ENCODE data around the gene RHOD. TPM values are rescaled to one million over a fixed set of nuclear protein-coding genes. Genes with fewer than 3 reads are reported as not detected.

Gene RHOD
- total RNA-seq, 1 donor from 2014 or later: not detected

DNA sequence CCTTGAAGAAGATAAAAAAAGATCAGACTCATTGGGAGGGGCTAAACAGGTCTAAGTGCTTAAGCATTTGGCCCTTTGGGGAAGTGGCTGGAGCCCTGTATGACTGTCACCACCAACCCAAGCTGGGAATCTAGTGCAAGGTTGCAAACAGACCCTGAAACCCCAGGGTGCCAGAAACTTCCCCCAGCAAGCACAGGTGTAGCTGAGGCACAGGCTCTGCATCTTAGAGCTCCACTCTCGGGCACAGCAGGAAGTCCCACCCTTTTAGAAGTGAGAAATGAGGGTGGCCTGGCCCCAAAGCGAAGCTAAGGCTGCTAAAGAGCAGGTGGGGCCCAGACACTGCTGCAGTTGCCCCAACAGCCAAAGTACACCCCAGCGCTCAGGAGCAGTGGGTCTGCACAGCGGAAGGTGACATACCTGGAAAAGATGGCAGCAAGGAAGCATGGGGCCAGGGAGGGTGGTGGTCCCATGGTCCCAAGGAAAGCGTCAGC is 56.6 kb downstream of the RHOD start:
- intact Hi-C loops (cut with micrococcal nuclease): loop anchor here (10.0 kb wide), 1 partner anchor 392 kb away; the partner anchor contains the start of genes CDK2AP2 and PITPNM1

DNA sequence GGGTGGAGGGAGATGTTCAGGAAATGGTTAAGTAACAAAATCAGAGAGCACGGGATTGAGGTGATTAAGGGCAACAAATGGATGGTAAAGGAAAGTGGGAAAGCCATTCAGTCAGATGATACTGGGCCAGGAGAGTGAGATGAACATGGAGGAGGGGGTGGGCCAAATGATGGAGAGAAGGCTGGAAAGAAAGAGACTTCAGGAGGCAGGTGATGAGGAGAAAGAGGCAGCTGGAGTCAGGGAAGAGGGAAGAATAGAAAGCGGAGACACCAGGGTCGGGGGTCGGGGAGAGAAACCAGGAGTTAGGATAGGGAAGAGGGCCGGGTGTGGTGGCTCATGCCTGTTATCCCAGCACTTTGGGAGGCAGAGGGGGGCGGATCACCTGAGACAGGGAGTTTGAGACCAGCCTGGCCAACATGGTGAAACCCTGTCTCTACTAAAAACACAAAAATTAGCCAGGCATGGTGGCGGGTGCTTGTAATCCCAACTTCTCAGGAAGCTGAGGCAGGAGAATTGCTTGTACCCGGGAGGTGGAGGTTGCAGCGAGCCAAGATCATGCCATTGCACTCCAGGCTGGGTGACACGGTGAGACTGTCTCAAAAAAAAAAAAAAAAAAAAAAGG is 57.7 kb downstream of the RHOD start:
- intact Hi-C loops (cut with micrococcal nuclease): loop anchor here (10.0 kb wide), 1 partner anchor 390 kb away; the partner anchor contains the start of genes CDK2AP2 and PITPNM1

- intact Hi-C loops (cut with micrococcal nuclease): loop anchor here (5.0 to 10.0 kb wide), 3 partner anchors 34 to 388 kb away; partner anchors contain the start of genes CDK2AP2, PC and PITPNM1
These were observed 60.1 kb downstream of the RHOD start for GRCh38 chr11:67116758-67117105.

DNA sequence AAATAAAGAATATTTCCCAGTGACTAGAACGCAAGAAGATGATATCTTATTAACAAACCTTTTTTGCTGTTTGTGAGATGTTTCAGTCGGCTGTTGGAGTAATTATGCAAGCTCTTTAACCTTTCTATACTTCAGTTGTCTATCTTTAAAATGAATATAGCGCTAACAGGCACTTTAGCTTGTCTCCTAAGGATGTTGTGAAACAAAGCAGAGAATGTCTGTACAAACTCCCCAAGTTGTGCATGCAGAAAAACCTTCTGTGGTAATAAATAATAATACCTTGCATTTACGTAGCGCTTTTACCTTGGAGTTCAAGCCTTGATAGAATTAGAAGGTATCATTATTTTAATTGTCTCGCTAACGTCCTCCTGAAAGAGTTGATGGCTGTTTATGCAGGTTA is 60.5 kb downstream of the RHOD start:
- intact Hi-C loops (cut with micrococcal nuclease): loop anchor here (5.0 to 10.0 kb wide), 3 partner anchors 35 to 388 kb away; partner anchors contain the start of genes CDK2AP2, PC and PITPNM1

DNA sequence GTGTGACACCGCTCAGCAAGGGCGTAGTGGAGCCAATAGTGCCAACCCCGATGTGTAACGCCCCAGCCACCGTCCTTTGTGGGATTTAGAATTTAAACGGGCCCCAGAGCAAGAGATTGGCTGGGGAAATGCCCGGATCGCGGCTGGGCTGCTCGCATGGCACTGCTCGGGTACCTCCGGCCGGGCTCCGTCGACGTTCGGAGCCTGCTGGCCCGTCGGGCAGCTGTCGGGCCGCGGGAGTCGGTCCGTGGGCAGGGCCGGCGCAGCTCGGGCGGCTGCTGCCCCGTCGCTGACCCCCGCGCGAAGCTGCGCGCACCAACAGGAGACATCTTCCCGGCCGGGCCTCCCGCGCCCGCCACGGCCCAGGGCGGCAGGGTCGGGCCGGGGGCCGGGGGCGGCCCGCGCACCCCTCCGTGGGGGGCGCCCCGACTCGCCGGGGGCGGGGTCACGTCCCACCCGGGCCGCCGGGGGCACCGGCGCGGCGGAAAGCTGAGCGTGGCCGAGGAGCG is 61.1 kb downstream of the RHOD start:
- intact Hi-C loops (cut with micrococcal nuclease): loop anchor here (2.0 to 10.0 kb wide), 5 partner anchors 35 to 501 kb away; partner anchors contain the start of genes ANKRD13D, CDK2AP2, PC and PITPNM1

DNA sequence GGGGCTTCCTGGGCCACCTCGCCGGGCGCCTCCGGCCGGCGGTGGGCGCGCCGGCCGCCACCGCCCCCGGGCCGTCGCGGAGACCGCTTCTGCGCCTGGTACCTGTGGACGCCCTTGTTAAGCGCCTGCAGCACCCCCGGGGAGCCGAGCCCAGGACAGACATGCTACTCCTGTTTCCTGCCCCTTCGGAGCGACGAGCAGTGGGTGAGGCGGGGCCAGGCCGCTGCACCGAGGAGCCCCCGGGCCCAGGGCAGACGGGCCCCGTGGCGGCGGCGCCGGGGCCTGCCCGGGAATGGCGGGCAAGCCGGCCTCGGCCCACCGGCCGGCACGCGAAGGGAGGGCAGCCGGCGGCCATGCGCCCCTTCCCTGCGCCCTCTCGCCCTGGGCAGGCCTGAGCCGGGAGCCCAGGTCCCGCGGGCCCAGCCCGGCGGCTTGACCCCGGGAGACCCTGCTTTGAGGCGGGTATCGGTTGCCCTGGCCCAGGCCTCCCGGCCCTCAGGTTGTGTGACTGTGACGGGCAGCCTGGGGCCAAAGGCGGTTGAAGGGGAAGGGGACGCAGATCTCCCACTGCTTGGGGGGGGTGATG is 61.6 kb downstream of the RHOD start:
- intact Hi-C loops (cut with micrococcal nuclease): loop anchor here (2.0 to 10.0 kb wide), 5 partner anchors 36 to 501 kb away; partner anchors contain the start of genes ANKRD13D, CDK2AP2, PC and PITPNM1

DNA sequence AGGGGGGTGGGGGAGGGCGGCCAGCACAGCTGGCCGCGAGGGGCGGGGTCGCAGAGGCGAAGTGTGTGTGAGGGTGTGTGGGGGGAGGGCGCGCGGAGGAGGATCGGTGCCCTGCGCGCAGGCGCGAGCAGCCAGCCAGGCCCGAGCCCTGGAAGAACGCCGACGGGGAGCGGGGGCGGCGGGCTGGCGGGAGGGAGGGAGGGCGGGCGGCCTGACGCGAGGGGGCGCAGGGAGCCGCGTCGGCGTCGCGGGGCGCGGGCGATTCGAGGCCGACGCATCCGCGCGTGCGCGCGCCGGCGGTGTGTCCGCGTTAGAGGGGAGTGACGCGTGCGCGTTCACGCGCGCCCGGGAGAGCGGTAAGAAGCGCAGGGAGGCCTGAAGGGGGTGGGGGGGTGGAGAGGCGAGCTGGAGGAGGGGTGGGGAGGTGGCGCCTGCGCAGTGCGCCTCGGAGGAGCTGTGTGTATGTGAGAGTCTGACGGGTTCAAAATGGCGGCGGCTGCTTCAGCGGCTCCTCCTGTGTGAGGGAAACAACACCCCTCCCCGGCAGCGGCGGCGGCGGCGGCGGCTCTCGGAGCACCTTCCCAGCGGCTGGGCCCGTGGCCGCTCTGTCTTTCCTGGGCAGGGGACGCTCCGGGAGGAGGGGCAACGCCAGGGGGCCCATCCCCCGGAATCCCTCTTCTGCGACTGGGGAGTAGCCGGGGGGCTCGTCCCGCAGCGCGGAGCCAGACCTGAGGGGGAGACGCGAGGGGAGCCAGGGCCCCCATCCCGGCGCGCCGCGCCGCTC is 62.3 kb downstream of the RHOD start, which contains the start of gene KDM2A:
TSS of gene KDM2A (plus strand) at position 463 of the 784 bp plus-strand sequence. CDS start 2,054 bp downstream, outside the sequence.
- intact Hi-C loops (cut with micrococcal nuclease): loop anchor here (1.0 to 10.0 kb wide), 6 partner anchors 37 to 502 kb away; partner anchors contain the start of genes ANKRD13D, CDK2AP2, PC and PITPNM1

GRCh38 chr11:67119585-67120391 is 63.1 kb downstream of the RHOD start:
- intact Hi-C loops (cut with micrococcal nuclease): loop anchor here (1.0 to 10.0 kb wide), 6 partner anchors 37 to 503 kb away; partner anchors contain the start of genes ANKRD13D, CDK2AP2, PC and PITPNM1

- intact Hi-C loops (cut with micrococcal nuclease): no loop called here
These were observed 63.8 kb downstream of the RHOD start for GRCh38 chr11:67120456-67120855.

DNA sequence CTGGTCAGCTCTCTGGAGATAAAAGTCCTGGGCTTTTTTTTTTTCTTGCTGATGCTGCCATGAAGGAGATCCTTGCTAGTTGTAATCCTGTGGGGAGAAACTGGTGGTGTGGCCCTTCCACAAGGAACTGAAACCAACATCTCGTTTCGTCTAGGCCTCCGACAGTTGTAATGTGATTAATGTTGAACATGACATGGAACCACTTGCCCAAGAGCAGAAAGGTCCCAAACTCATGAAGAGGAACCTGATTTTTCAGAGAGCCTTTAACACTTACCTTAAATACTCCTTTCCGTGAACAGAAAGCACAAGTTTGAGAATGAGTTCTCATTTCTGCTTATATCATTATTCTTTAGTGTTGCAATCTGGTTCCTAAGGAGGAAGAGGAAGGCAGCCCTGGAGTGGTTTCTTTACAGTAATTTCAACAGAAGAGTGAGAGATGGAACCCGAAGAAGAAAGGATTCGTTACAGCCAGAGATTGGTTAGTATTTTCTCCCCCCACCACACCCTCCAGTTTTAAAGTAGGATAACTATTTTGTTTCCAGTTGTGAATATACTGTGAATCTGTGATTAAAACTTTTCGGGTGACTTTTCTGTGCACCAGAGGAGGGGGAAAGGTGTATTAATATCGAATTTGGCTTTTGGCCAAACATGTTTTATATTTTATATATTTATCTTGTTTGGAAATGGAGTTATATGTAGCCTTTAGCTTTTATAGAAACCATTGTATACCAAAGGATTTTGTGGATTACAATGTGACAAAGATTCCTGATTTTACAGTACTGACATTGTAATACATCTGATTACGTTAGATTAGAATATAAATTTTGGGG is 64.4 kb downstream of the RHOD start:
- intact Hi-C loops (cut with micrococcal nuclease): no loop called here

Other genes with a start within 250 kb of the RHOD start
- 25.5 and 27.6 TPM in 2 replicates for gene RCE1, start 213.4 kb upstream of the RHOD start, total RNA-seq
- 22.0 and 23.3 TPM in 2 replicates for gene LRFN4, start 199.8 kb upstream of the RHOD start, total RNA-seq
- 12.7 and 14.1 TPM in 2 replicates for gene PC, start 98.5 kb upstream of the RHOD start, total RNA-seq
- not detected in 2 replicates for gene C11orf86, start 81.5 kb upstream of the RHOD start, total RNA-seq
- gene SYT12, start 33.7 kb upstream of the RHOD start, total RNA-seq: not detected in 2 replicates
- gene KDM2A, start 62.4 kb downstream of the RHOD start, total RNA-seq: 97.6 and 97.8 TPM in 2 replicates
- 315 and 316 TPM in 2 replicates for gene GRK2, start 209.6 kb downstream of the RHOD start, total RNA-seq
- 188 and 192 TPM in 2 replicates for gene ANKRD13D, start 232.5 kb downstream of the RHOD start, total RNA-seq
- 9.7 and 14.2 TPM in 2 replicates for gene SSH3, start 246.7 kb downstream of the RHOD start, total RNA-seq